IPS DF 4.7 (cell line): ENCODE results near the gene STXBP2.
A peak's percentile ranks its signal among the peaks of the same experiment; 100 is the strongest.

Source experiments
- DNase-seq: peaks from one replicate; pipeline ENCODE4 v3.0.0-alpha.2; 2013; ENCODE audit warnings: low spot score; ENCODE audit errors: extremely low read depth

The STXBP2 gene

GRCh38 chr19:7636691-7637373 lies at the start of gene STXBP2:
Gene STXBP2, plus strand, starts transcription at chr19:7637110. Its CDS starts 40 bp downstream, at chr19:7637150.
- DNase-seq = no peak

GRCh38 chr19:7589822-7590221 lies 47.1 kb upstream of the STXBP2 start:
- DNase-seq = no peak

GRCh38 chr19:7590256-7590655 lies 46.7 kb upstream of the STXBP2 start:
- DNase-seq = no peak

GRCh38 chr19:7595466-7596133 lies 41.3 kb upstream of the STXBP2 start, which contains the start of gene CAMSAP3:
Gene CAMSAP3, plus strand, starts transcription at chr19:7595863. Its CDS starts 140 bp downstream, at chr19:7596003.
- DNase-seq = no peak

DNA sequence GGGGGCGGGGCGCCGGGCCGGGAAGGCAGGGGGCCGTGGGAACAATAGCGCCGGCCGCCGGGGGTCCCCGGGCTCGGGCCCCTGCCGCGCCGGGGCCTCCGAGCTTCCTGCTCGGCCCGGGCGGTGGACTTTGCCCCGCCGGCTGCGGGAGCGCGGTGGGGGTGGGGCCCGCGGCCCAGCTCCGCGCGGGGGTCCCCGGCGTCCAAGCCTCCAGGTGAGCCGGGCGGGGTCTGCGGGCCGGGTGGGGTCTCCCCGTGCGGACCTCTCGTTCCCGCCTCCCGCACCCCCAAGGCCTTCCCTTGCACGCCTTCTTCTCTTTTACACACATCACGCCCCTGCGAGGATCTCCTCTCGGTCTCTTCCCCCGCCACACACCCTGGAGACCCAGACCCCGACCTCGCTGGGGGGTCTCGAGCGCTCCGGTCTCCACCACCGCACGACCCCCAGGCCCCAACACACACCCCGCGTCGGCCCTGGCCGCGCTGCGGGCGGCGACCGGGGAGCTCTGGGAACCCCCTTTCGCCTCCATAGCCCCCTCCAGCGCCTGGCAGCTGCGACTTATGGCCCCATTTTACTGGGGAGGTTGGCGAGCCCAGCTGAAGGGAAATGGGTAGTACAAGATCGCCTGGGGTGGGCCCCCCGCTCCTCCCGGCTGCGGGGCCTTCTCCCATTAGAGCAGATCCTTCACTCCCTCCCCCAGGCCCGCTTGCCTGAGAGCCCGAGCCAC lies 40.5 kb upstream of the STXBP2 start:
- no peak for DNase-seq

DNA sequence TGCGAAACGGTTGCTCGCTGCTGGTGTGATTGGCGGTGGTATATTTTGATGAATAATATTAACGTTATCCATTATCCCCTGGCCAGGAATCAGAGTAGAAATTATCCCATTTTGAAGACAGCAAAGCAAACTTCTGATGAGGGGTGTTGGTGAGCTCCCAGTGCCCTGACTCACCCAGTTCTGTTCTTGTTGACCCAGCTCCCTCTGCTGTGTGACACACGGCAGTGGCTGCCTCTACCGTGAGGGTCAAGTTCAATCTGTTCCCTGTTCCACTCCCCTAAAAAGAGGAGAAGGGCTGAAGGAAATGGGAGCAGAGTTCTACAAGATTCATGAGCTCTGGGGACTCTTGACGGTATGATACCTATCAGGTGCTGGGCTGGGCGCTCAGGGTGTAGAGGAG lies 39.2 kb upstream of the STXBP2 start:
- DNase-seq = no peak

- DNase-seq = no peak
These were observed 38.7 kb upstream of the STXBP2 start for GRCh38 chr19:7598180-7598579.

- DNase-seq = no peak
These were observed 36.2 kb upstream of the STXBP2 start for GRCh38 chr19:7600721-7601120.

DNA sequence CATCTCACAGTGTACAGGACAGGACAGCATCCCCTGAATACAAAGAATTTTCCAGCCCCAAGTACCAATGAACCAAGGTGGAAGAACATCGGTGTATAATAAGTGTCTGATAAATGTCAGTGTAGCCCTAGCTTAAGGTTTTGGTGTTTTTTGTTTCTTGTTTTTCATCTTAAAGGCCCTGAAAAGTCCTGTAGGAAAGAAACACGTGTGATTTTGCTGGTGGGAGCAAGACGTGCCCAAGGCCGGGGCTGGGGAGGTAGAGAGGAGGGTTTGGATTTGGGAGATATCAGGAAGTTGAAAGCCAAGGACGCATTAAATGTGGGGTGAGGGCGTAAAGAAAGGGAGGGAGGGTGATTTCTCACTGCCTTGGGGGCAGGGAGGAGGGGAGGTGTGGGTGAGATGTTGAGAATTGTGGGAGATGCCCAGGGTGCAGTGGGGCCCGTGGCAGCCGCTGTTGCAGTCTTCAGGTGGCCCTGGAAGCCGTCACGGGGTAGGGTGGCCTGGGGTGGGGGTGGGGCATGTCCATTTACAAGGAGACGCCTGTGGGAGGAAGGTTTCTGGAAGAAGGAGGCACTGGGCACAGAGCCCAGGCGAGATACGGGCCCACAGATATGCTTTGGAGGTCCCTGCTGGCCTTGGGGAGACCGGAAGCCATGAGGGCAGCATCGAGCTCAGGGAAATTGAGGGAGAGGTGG lies 34.5 kb upstream of the STXBP2 start:
- no peak for DNase-seq

DNA sequence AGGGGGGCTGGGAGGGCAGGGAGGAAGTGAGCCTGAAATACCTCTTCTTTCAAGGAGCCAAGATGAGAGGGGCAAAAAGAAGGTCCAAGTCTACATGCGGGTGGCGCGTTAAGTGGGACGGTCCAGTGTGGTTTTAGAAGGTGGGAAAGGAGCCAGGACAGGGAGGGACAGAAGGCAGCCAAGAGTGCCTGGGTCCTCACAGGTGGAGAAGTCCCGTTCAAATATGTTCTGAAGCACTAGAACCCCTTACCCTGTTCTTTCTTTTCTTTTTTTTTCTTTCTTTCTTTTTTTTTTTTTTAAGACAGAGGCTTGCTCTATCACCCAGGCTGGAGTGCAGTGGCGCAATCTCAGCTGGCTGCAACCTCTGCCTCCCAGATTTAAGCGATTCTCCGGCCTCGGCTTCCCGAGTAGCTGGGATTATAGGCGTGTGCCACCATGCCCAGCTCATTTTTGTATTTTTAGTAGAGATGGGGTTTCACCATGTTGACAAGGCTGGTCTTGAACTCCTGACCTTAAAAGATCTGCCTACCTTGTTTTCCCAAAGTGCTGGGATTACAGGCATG lies 33.9 kb upstream of the STXBP2 start:
- no peak for DNase-seq

DNA sequence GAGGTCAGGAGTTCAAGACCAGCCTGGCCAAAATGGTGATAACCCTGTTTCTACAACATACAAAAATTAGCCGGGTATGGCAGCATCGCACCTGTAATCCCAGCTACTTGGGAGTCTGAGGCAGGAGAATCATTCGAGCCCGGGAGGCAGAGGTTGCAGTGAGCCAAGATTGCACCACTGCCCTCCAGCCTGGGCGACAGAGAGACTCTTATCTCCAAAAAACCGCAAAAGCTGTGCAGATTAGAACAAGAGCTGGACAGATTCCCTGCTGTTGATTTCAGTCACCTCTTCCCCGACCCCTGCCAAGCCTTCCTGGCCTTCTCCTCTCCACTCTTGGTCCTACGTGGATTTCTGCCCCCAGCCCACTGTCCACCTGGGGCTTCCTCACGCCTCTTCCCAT lies 33.0 kb upstream of the STXBP2 start:
- no peak for DNase-seq

DNA sequence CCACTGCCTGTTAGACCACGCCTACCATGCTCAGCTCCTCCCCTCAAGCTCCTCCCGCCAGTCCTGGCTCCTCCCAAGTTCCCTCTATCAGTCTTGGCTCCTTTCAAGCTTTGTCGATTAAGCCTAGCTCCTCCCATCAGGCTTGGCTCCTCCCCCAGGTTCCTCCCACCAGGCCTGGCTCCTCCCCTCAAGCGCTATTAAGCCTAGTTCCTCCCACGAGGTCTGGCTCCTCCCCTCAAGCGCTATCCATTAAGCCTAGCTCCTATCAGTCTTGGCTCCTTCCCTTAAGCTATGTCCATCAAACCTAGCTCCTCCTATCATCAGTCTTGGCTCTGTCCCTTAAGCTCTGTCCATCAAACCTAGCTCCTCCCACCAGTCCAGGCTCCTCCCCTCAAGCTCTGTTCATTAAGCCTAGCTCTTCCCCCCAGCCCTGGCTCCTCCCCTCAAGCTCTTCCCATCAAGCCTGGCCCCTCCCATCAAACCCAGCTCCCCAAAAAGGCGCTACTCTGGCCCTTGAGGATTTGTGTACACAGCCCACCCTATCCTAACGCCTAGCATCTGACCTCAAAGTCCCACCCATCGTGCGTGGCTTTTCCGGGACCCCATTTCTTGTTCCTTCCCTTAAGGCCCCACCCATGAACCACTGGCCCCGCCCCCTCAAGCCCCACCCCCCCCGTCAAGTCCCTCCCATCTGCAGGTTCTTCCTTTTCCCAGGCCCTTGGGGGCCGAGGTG lies 31.3 kb upstream of the STXBP2 start:
- DNase-seq = peak; percentile 49

DNA sequence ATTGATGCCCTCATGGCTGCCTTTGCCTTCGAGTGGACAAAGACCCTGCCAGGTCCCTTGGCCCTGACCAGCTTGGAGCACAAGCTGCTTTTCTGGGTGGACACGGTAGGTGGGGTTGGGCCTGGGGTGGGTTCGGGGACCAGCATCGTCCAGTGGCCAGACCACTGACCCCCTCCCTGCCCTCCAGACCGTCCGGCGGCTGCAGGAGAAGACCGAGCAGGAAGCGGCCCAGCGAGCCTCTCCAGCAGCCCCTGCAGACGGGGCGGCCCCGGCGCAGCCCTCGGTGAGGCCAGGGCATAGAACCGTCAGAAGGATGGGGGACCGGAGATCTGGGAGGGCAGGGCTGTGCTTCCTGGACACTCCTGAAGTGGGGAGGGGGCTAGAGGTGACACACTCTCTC lies 30.6 kb upstream of the STXBP2 start:
- no peak for DNase-seq

DNA sequence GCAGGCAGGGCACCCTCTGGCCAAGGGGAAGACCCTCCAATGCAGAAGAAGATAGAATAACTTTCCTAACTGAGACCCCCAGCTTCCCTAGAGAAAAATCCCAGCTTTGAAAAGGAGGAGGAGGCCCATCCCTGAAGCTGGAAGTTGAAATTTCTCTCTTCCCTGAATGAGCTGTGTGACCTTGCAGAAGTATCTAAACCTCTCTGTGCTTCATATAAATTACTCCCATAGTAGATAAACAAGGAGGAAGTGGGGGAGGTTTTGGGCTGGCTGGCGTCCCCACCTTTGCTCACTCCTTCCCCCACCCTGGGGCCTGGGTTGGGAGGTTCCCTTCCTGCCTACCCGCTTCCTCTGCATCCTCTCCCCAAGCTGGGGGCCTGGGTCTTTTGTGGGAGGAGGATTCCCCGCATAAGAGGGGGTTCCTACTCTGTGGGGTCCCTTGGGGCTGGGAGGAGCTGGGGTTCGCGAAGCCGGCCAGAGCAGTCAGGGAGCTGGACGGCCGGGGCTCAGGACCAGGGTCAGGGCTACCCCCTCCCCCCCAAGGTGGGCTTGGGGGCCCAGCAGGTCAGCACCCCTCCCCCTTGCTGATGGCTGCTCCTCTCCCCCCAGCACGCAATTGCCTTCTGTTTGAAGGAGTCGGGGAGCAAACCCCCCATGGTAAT lies 29.6 kb upstream of the STXBP2 start:
- DNase-seq = no peak

DNA sequence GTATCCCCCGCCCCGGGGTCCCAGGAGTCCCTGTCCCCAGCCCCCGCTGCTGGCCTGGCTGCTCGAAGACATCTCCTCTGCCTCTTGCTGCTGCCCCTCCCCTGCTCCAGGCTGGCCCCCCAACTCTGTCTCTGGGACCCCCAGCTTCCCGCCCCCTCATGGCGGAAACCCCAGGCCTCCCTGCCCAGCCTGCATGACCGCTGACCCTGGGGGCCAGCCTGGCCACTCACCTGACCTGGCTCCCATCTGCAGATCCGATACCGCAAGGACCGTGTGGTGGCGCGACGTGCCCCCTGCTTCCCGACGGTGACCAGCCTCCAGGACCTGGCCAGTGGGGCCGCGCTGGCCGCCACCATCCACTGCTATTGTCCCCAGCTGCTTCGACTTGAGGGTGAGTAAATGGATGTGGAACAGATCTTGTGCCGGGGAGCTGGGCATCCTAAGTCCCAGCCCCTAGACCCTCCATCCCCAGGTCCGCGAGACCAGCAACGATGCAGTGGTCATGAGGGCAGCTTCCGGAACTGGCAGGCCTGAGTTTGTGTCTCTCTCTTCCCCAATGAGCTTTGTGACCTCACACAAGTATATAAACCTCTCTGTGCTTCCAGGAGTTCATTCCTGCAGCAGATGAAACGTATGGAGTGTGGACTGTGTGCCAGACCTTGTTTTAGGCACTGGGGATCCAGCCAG lies 28.9 kb upstream of the STXBP2 start:
- no peak for DNase-seq

DNA sequence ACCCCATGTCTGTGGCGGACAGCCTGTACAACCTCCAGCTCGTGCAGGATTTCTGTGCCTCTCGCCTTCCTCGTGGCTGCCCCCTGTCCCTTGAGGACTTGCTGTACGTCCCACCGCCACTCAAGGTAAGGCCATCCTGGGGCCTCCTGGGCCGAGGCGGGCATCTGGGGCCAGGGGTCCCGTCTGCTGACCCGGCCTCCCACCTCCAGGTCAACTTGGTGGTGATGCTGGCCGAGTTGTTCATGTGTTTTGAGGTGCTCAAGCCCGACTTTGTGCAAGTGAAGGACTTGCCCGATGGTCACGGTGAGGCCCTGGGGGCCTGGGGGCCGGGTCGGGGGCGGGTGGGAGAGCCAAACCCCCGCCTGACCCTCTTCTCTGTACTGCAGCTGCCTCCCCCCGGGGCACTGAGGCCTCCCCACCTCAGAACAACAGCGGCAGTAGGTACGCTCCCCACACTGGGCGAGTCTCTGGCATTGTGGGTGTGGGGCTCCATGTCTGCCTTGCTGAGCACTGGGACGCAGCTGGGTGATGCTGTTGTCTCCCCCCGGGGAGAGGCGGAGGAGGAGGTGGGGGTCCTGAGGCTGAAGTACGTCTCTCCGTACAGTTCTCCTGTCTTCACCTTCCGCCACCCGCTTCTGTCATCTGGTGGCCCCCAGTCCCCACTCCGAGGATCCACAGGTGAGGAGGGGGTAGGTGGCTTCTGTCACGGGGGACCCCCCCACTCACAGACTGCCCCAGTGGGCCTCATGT lies 26.2 kb upstream of the STXBP2 start:
- no peak for DNase-seq

DNA sequence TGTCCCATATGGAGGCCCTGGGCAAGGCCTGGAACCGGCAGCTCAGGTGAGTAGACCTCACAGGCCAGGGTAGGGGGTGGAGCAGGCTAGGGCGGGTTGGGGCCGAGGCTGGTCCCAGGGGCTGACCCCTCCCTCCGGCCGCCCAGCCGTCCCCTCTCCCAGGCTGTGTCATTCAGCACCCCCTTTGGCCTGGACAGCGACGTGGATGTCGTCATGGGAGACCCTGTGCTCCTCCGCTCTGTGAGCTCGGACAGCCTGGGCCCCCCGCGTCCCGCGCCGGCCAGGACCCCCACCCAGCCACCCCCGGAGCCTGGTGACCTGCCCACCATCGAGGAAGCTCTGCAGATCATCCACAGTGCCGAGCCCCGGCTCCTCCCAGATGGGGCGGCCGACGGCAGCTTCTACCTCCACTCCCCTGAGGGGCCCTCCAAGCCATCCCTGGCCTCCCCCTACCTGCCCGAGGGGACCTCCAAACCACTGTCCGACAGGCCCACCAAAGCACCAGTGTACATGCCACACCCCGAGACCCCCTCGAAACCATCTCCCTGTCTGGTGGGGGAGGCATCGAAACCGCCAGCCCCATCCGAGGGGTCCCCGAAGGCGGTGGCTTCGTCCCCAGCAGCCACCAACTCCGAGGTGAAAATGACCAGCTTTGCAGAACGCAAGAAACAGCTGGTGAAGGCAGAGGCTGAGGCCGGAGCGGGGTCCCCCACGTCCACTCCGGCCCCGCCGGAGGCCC lies 25.2 kb upstream of the STXBP2 start:
- no peak for DNase-seq
